Measurements from ENCODE around the gene CADM2. TPM values are rescaled to one million over a fixed set of nuclear protein-coding genes. Genes with fewer than 3 reads are reported as not detected.

The CADM2 gene
- total and polyA plus RNA-seq, 12 donors = 0.12 to 3.0 (median 0.62) TPM

DNA sequence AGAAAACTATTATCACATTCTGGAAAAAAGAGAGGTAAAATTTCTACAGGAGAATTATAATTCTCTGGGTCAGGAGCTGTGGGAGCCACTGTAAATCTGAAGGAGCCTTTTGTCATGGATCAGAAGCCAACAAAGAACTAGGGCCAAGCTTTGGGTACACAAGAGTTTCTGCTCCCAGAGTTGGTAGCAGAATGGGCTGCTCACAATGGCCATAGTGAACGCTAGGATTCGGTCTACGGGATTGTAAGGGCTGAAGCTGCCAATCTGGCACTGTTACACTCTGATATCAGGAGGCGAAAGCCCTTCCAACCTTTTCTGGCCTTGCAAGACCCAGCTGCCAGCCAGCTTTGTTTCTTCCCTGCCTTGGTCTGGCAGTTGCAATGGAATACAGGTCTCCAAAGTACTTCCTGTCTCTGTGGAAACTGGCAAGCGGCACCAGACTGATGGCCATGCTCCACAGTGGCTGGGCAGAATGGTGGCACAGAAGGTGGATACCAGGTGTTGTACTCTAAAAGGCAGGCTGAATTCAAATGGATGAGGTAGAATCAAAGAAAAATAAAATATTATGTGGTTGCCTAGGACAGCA, 831.7 kb downstream of the CADM2 start:
- DNase-seq = no peak
- TF ChIP-seq, protein P1, sequence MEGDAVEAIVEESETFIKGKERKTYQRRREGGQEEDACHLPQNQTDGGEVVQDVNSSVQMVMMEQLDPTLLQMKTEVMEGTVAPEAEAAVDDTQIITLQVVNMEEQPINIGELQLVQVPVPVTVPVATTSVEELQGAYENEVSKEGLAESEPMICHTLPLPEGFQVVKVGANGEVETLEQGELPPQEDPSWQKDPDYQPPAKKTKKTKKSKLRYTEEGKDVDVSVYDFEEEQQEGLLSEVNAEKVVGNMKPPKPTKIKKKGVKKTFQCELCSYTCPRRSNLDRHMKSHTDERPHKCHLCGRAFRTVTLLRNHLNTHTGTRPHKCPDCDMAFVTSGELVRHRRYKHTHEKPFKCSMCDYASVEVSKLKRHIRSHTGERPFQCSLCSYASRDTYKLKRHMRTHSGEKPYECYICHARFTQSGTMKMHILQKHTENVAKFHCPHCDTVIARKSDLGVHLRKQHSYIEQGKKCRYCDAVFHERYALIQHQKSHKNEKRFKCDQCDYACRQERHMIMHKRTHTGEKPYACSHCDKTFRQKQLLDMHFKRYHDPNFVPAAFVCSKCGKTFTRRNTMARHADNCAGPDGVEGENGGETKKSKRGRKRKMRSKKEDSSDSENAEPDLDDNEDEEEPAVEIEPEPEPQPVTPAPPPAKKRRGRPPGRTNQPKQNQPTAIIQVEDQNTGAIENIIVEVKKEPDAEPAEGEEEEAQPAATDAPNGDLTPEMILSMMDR (IDR thresholded peaks at IDR 0.05) = no peak
- peak in 2 of 8 donors; percentile 14 to 67 for ATAC-seq
- 63 to 82% methylated on average over 5 of the region's 5 CpGs for WGBS, 2 donors
- H3K27ac ChIP-seq = no peak overlapping the region
- no peaks in the 10 kb centered on the region for H3K36me3 ChIP-seq
- intact Hi-C loops (cut with DNase I) = no loop called here
- peaks cover 0 to 7% (median 0%) of the 10 kb centered on the region in 9 donors for H3K4me1 ChIP-seq
- H3K4me3 ChIP-seq = no peak overlapping the region
- H3K27me3 ChIP-seq = no peaks in the 10 kb centered on the region
- no peaks in the 10 kb centered on the region for H3K9me3 ChIP-seq

DNA sequence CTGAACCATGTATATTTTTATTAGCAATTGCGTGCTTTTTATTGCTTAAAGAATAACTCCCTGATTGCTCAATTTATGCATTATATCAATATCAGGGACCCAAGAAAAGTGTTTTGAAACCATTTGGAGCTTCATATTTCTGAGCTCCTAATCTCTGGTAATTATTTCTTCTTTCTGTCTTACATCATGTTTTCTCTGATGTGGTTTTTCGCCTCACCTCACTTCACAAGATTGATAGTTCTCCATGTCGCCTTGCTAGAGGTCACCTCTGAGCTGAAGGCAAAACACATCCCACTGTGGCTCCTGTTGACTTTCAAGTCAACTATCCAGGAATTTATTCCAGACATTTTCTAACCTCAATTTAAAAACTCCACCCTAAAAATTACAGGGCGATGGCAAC, 837.4 kb downstream of the CADM2 start:
- ATAC-seq (no peak), DNase-seq (no peak)
- Histone ChIP-seq H3K4me3 (no peak overlapping the region), H3K27me3 (no peaks in the 10 kb centered on the region), H3K9me3 (peaks cover 0 to 15% (median 0%) of the 10 kb centered on the region in 11 donors), H3K4me1 (no peaks in the 10 kb centered on the region), H3K36me3 (no peaks in the 10 kb centered on the region), H3K27ac (no peak overlapping the region)
- intact Hi-C loops (cut with DNase I) = no loop called here
- WGBS, 2 donors = 66 to 67% methylated on average over 4 of the region's 4 CpGs
- TF ChIP-seq, protein P1 (IDR thresholded peaks at IDR 0.05) = no peak

DNA sequence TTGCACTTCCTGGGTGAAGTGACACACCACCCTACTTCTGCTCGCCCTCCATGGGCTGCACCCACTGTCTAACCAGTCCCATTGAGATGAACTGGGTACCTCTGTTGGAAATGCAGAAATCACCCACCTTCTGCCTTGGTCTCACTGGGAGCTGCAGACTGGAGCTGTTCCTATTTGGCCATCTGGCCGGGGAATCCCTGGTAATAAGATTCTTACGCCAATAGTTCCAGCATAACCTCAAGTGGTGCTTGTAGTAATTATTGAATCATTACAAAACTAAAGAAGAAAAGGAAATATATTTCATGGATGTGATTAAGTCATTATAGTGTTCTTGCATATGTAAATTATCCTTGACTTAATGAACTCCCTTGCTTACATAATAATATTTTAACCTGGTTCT, 841.9 kb downstream of the CADM2 start:
- no peaks in the 10 kb centered on the region for H3K4me1 ChIP-seq
- DNase-seq = no peak
- TF ChIP-seq, protein P1 (IDR thresholded peaks at IDR 0.05) = no peak
- no peaks in the 10 kb centered on the region for H3K27me3 ChIP-seq
- intact Hi-C loops (cut with DNase I) = loop anchor here in 1 of 10 donors (10.0 kb wide), 1 partner anchor 216 kb away; no protein-coding TSS in a partner anchor
- H3K9me3 ChIP-seq = peaks cover 0 to 15% (median 0%) of the 10 kb centered on the region in 11 donors
- ATAC-seq = no peak
- H3K4me3 ChIP-seq = no peak overlapping the region
- 78 to 83% methylated on average over 3 of the region's 3 CpGs for WGBS, 2 donors
- H3K27ac ChIP-seq = no peak overlapping the region
- no peaks in the 10 kb centered on the region for H3K36me3 ChIP-seq

DNA sequence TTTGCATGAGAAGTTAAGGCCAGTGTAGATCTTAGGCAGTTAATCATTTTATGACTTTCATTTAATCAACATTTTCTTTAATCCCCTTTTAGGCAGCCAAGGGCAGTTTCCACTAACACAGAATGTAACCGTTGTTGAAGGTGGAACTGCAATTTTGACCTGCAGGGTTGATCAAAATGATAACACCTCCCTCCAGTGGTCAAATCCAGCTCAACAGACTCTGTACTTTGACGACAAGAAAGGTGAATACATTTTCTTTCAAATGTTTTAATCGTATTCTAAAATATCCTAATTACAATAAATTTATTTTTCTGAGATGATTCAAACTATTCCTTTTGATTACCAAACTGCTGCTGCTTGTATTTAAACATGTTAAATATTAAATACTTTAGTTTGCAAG, 843.2 kb downstream of the CADM2 start:
- ATAC-seq (no peak), DNase-seq (no peak)
- 25 to 33% methylated on average over 3 of the region's 3 CpGs for WGBS, 2 donors
- Histone ChIP-seq H3K9me3 (peaks cover 0 to 13% (median 0%) of the 10 kb centered on the region in 11 donors), H3K27me3 (peaks cover 0 to 5% (median 0%) of the 10 kb centered on the region in 7 donors), H3K4me3 (no peak overlapping the region), H3K4me1 (no peaks in the 10 kb centered on the region), H3K36me3 (no peaks in the 10 kb centered on the region), H3K27ac (no peak overlapping the region)
- intact Hi-C loops (cut with DNase I) = loop anchor here in 1 of 10 donors (10.0 kb wide), 1 partner anchor 217 kb away; no protein-coding TSS in a partner anchor
- TF ChIP-seq, protein P1 (IDR thresholded peaks at IDR 0.05) = peak in 7 of 9 donors; percentile 23 to 52 (median 43)
